Endothelial cell of umbilical vein (primary cell): ENCODE results near the gene THTPA. TPM values are rescaled to one million over a fixed set of nuclear protein-coding genes. Genes with fewer than 3 reads are reported as not detected.
A peak's percentile ranks its signal among the peaks of the same experiment; 100 is the strongest.

Experiments
- BruUV-seq: library from RNA; stranded (reverse); fragments of 400-500 nt; replicated peaks from 2 replicates; lab custom pipeline; 2021; lab: Mats Ljungman, UMichigan
- CTCF ChIA-PET: fragments of 300-600, 350-600 bp; sonication (Branson Sonifier 250); formaldehyde crosslinking; loops from one replicate; lab custom pipeline; 2021; ENCODE audit warnings: antibody characterized with exemption, inconsistent platforms; lab: Charles Lee
- POLR2A ChIA-PET: fragments of 300-600, 350-600 bp; sonication (Branson Sonifier 250); formaldehyde crosslinking; loops from one replicate; lab custom pipeline; 2021; ENCODE audit warnings: antibody characterized with exemption, inconsistent platforms; lab: Charles Lee
- DNase-seq: peaks from one replicate; pipeline ENCODE4 v3.0.0-alpha.2; 2011; ENCODE audit warnings: low read depth, low spot score
- FAIRE-seq: peaks from 2 replicates; lab custom pipeline; 2011; peaks lifted over from hg19 to GRCh38; lab: Jason Lieb, UNC
- H2AFZ ChIP-seq: 2 replicates; pipeline ENCODE4 v1.6.0; 2012; ENCODE audit warnings: low read depth, low read length, control low read depth, inconsistent platforms
- H3K27ac ChIP-seq: 2 replicates; pipeline ENCODE4 v1.5.1; 2011; ENCODE audit warnings: low read depth, mild to moderate bottlenecking, control low read depth, low read length, moderate library complexity; ENCODE audit not compliant: insufficient read depth
- H3K27me3 ChIP-seq, 2 experiments: 2 replicates each; pipeline versions ENCODE4 v1.6.0 to v1.6.1; 2011; ENCODE audit warnings: low read length in 2 of 2, mixed read lengths in 1 of 2; ENCODE audit not compliant: control insufficient read depth in 2 of 2, insufficient read depth in 2 of 2
- H3K36me3 ChIP-seq, 2 experiments: 2 replicates in 1 of 2; 3 replicates in 1 of 2; pipeline ENCODE4 v1.5.1; 2011; ENCODE audit warnings: low read length in 2 of 2, mild to moderate bottlenecking in 1 of 2, moderate library complexity in 1 of 2; ENCODE audit not compliant: control insufficient read depth in 2 of 2, insufficient read depth in 2 of 2; ENCODE audit errors: extremely low read depth in 1 of 2
- H3K4me1 ChIP-seq: 3 replicates; pipeline ENCODE4 v1.5.1; 2011; ENCODE audit warnings: mild to moderate bottlenecking, low read length; ENCODE audit not compliant: control insufficient read depth, insufficient read depth; ENCODE audit errors: extremely low read depth
- H3K4me2 ChIP-seq: 2 replicates; pipeline ENCODE4 v1.6.1; 2011; ENCODE audit warnings: low read length, control low read depth, mixed read lengths; ENCODE audit not compliant: insufficient read depth
- H3K4me3 ChIP-seq, 3 experiments: fragments of 200-600 bp in 1 of 3; sonication (generic), shearing (Covaris generic) in 1 of 3; replicated peaks in 1 of 3; 2 replicates each; pipeline ENCODE4 v1.5.1; 2011 to 2016; ENCODE audit warnings: control low read depth in 3 of 3, low read length in 3 of 3, mild to moderate bottlenecking in 2 of 3, inconsistent platforms in 1 of 3, low read depth in 1 of 3, moderate library complexity in 1 of 3; ENCODE audit not compliant: insufficient read depth in 1 of 3
- H3K79me2 ChIP-seq: 2 replicates; pipeline ENCODE4 v1.6.0; 2012; ENCODE audit warnings: low read length, inconsistent platforms; ENCODE audit not compliant: control insufficient read depth, insufficient read depth
- H3K9ac ChIP-seq: replicated peaks from 2 replicates; pipeline ENCODE3; 2011; ENCODE audit warnings: low read length, control low read depth; ENCODE audit not compliant: insufficient read depth; ENCODE audit errors: extremely low read depth
- H3K9me1 ChIP-seq: replicated peaks from 3 replicates; pipeline ENCODE4 v1.6.0; 2011; ENCODE audit warnings: mild to moderate bottlenecking, low read length; ENCODE audit not compliant: control insufficient read depth, insufficient read depth; ENCODE audit errors: extremely low read depth
- H3K9me3 ChIP-seq: replicated peaks from 2 replicates; pipeline ENCODE4 v1.5.1; 2012; ENCODE audit warnings: low read length, inconsistent platforms; ENCODE audit not compliant: control insufficient read depth, insufficient read depth
- H4K20me1 ChIP-seq: replicated peaks from 2 replicates; pipeline ENCODE3; 2011; ENCODE audit warnings: mild to moderate bottlenecking, low read length; ENCODE audit not compliant: control insufficient read depth, insufficient read depth; ENCODE audit errors: extremely low read depth
- EZH2 ChIP-seq: IDR thresholded peaks from 2 replicates; pipeline ENCODE4 v1.6.1; 2012; ENCODE audit warnings: borderline replicate concordance, low read depth, mild to moderate bottlenecking, moderate library complexity, low read length, inconsistent platforms; ENCODE audit not compliant: severe bottlenecking
- dilution Hi-C: fragments of 300-500 bp; cut with MboI; formaldehyde crosslinking; loops from one replicate; pipeline ENCODE4 v1.15.0; 2019; ENCODE audit warnings: low sequenced_read_pairs; ENCODE audit not compliant: extremely low pct_ligation_motif_present
- intact Hi-C: fragments of 100-400 bp; cut with micrococcal nuclease; formaldehyde crosslinking; loops from one replicate; pipeline ENCODE4 v1.10.0; 2022
- polyA plus RNA-seq, 4 experiments: library from polyadenylated mRNA; depleted of rRNA in 3 of 4; stranded (reverse) in 3 of 4; unstranded in 1 of 4; fragments of >200 nt; gene quantifications; 2 replicates each; pipeline versions ENCODE4 v1.2.1 to v1.2.3, GENCODE V29; 2011 to 2012; ENCODE audit warnings: missing spikeins in 1 of 4
- total RNA-seq: library from RNA; stranded (reverse); gene quantifications from 2 replicates; pipeline ENCODE4 v1.2.3, GENCODE V29; 2021
- TF ChIP-seq, protein P1 (sequence below): IDR thresholded peaks from 2 replicates; pipeline ENCODE4 v1.6.1; 2011; ENCODE audit not compliant: insufficient read depth, insufficient read length
- TF ChIP-seq, protein P2 (sequence below), 2 donors: IDR thresholded peaks; 1 replicate in 1 of 2; 2 replicates in 1 of 2; pipeline ENCODE4 v1.5.1; 2011; ENCODE audit warnings: low read length in 2 of 2, mild to moderate bottlenecking in 2 of 2, moderate library complexity in 2 of 2, control low read depth in 1 of 2, inconsistent platforms in 1 of 2, low read depth in 1 of 2; ENCODE audit not compliant: insufficient read depth in 1 of 2; ENCODE audit errors: extremely low read depth in 1 of 2

Gene THTPA
- total and polyA plus RNA-seq, 2 donors (not counting 3 experiments of a cell fraction or from before 2014, with no cell fraction given), result 10.8 to 12.5 TPM

DNA sequence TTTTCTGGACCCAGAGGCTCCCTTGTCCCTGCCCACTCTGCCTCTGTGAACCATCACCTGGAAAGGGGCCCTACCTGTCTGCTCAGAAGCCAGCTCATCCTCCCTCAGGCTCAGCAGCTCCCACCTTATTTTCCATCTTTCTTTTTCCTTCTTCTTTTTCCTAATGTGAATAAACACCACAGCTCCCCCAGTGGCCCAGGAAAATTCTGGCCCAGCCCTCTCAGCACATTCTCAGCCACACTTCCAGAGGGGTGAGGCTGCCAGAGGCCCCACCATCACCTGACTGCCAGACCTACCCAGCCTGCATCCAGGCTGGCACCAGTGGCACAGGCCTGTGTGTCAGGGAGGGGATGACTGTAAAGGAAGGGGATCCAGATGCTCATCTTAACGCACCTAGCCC lies 27.5 kb upstream of the THTPA start:
- TF ChIP-seq, protein P1, sequence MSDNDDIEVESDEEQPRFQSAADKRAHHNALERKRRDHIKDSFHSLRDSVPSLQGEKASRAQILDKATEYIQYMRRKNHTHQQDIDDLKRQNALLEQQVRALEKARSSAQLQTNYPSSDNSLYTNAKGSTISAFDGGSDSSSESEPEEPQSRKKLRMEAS, result no peak
- TF ChIP-seq, protein P2, sequence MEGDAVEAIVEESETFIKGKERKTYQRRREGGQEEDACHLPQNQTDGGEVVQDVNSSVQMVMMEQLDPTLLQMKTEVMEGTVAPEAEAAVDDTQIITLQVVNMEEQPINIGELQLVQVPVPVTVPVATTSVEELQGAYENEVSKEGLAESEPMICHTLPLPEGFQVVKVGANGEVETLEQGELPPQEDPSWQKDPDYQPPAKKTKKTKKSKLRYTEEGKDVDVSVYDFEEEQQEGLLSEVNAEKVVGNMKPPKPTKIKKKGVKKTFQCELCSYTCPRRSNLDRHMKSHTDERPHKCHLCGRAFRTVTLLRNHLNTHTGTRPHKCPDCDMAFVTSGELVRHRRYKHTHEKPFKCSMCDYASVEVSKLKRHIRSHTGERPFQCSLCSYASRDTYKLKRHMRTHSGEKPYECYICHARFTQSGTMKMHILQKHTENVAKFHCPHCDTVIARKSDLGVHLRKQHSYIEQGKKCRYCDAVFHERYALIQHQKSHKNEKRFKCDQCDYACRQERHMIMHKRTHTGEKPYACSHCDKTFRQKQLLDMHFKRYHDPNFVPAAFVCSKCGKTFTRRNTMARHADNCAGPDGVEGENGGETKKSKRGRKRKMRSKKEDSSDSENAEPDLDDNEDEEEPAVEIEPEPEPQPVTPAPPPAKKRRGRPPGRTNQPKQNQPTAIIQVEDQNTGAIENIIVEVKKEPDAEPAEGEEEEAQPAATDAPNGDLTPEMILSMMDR (IDR thresholded peaks at IDR 0.05; ENCODE audit: extremely low read depth in 1 of 2, insufficient read depth in 1 of 2, low read depth in 1 of 2, low read length in 2 of 2), result peak in 1 of 2 donors; percentile 5
- H3K9me1 ChIP-seq, result no peaks in the 10 kb centered on the region
- no peaks in the 10 kb centered on the region for H3K9me3 ChIP-seq
- dilution Hi-C loops (no loop called here), intact Hi-C loops (no loop called here)
- no peak overlapping the region for H3K4me3 ChIP-seq
- no peaks in the 10 kb centered on the region for H3K4me1 ChIP-seq
- H4K20me1 ChIP-seq, result no peaks in the 10 kb centered on the region
- no peak overlapping the region for H3K4me2 ChIP-seq
- no peak for DNase-seq
- H3K9ac ChIP-seq, result no peak overlapping the region
- ChIA-PET POLR2A (no interaction called here), CTCF (interaction anchor here (0.6 to 2.0 kb wide), 6 partner anchors 9 to 31 kb away, joined by 3 to 10 read pairs (median 7); no protein-coding TSS in a partner anchor)
- BruUV-seq, result no TSS peak
- H3K27me3 ChIP-seq, result no peaks in the 10 kb centered on the region
- H3K79me2 ChIP-seq, result no peaks in the 10 kb centered on the region
- H3K27ac ChIP-seq, result no peak overlapping the region
- no peak overlapping the region for H2AFZ ChIP-seq
- FAIRE-seq, result no peak
- no peaks in the 10 kb centered on the region for H3K36me3 ChIP-seq

DNA sequence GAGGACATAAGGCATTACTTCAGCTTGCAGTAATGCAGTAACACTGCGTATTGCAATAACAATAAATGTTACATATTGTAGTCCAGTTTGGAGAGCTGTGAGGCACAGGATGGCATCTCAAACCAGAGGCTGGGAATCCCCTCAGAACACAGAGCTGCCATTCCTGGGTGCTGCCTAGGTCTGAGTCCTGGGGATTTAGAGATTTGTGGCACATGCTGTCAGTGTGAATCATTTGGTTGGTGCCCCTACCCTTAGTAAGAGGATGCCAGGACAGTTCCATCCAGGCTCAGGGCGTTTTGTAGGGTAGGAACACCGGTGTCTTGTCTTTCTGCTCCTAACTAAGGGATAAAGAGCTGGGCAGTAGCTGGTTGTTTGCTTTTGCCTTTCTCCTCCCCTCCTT lies 27.1 kb upstream of the THTPA start:
- intact Hi-C loops, result no loop called here
- no peak overlapping the region for H3K9ac ChIP-seq
- dilution Hi-C loops, result no loop called here
- H3K36me3 ChIP-seq, result no peaks in the 10 kb centered on the region
- DNase-seq (no peak), FAIRE-seq (no peak)
- H3K27me3 ChIP-seq, result no peaks in the 10 kb centered on the region
- no peak overlapping the region for H3K4me3 ChIP-seq
- H3K79me2 ChIP-seq, result no peaks in the 10 kb centered on the region
- no peak overlapping the region for H3K27ac ChIP-seq
- ChIA-PET POLR2A (no interaction called here), CTCF (interaction anchor here (1.0 to 2.0 kb wide), 5 partner anchors 9 to 51 kb away, joined by 3 to 10 read pairs (median 7); no protein-coding TSS in a partner anchor)
- TF ChIP-seq EZH2, result no peak
- H3K4me2 ChIP-seq, result no peak overlapping the region
- H3K9me1 ChIP-seq, result no peaks in the 10 kb centered on the region
- no TSS peak for BruUV-seq
- H3K9me3 ChIP-seq, result no peaks in the 10 kb centered on the region
- H2AFZ ChIP-seq, result no peak overlapping the region
- H4K20me1 ChIP-seq, result no peaks in the 10 kb centered on the region
- no peaks in the 10 kb centered on the region for H3K4me1 ChIP-seq
